Cardiac fibroblast (primary cell): ENCODE data around the gene LBR.
"Not testable (repeated sequence)": the region's sequence is repeated elsewhere in the genome, so short reads cannot be mapped to it uniquely, and the experiment has no call there.

ENCODE experiments used
- DNase-seq, 2 donors: peaks; one replicate each; pipeline versions ENCODE4 v3.0.0 to v3.0.0-alpha.2; 2010; ENCODE audit warnings: low read depth in 2 of 2
- H3K4me3 ChIP-seq, 2 donors: replicated peaks in 1 of 2; 1 replicate in 1 of 2; 2 replicates in 1 of 2; pipeline ENCODE4 v1.5.1; 2011; ENCODE audit warnings: low read depth in 2 of 2, low read length in 2 of 2, mild to moderate bottlenecking in 2 of 2, moderate library complexity in 1 of 2
- TF ChIP-seq, protein P1 (sequence below): IDR thresholded peaks from one replicate; pipeline ENCODE4 v1.5.1; 2011; ENCODE audit warnings: low read depth, mild to moderate bottlenecking, low read length, inconsistent platforms

Gene LBR

DNA sequence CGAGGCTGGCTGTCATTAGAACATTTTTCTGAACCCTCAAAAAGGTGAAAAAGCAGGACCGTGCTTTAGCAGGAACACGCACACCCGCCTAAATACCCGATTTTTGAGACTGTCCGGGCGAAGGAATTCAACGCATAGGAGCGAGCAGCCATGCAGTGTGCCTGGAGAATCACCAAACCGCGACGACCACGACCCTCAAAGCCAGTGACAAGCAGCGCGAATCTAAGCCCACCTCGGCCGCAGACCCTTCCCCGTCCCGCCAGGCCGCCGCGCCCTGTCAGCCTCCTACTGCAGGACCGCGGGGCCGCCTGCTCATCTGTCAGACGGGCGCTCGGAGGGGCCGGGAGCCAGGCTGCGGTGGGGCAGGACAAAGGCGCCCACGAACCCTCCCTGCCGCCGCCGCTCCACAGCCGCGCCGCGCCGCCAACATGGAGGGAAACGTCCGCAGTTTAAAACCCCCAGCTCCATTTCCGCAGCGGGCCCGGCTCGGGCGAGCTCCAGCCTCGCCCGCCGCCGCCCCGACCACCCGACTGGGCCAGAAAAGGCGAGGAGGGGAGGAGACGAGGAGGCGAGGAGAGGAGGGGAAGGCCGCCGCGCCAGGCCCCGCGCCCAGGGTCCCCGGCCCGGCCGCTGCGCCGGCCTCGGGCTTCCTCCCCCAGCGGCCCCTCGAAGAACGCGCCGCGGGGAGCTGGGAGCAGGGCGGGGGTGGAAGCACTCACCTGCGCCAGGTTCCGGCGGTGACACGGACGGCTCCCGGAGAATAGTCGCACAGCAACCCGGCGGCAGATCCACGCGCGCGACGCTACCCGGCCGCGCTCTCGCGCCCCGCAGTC, at the start of gene LBR:
LBR (minus strand) TSS at position 804 of the 833 bp plus-strand sequence. CDS start 3,963 bp downstream, outside the sequence.
- H3K4me3 ChIP-seq = peak within 1 kb of the TSS; percentile 81 to 84
- TF ChIP-seq, protein P1, sequence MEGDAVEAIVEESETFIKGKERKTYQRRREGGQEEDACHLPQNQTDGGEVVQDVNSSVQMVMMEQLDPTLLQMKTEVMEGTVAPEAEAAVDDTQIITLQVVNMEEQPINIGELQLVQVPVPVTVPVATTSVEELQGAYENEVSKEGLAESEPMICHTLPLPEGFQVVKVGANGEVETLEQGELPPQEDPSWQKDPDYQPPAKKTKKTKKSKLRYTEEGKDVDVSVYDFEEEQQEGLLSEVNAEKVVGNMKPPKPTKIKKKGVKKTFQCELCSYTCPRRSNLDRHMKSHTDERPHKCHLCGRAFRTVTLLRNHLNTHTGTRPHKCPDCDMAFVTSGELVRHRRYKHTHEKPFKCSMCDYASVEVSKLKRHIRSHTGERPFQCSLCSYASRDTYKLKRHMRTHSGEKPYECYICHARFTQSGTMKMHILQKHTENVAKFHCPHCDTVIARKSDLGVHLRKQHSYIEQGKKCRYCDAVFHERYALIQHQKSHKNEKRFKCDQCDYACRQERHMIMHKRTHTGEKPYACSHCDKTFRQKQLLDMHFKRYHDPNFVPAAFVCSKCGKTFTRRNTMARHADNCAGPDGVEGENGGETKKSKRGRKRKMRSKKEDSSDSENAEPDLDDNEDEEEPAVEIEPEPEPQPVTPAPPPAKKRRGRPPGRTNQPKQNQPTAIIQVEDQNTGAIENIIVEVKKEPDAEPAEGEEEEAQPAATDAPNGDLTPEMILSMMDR = no peak
- DNase-seq = peak; percentile 33 to 41

DNA sequence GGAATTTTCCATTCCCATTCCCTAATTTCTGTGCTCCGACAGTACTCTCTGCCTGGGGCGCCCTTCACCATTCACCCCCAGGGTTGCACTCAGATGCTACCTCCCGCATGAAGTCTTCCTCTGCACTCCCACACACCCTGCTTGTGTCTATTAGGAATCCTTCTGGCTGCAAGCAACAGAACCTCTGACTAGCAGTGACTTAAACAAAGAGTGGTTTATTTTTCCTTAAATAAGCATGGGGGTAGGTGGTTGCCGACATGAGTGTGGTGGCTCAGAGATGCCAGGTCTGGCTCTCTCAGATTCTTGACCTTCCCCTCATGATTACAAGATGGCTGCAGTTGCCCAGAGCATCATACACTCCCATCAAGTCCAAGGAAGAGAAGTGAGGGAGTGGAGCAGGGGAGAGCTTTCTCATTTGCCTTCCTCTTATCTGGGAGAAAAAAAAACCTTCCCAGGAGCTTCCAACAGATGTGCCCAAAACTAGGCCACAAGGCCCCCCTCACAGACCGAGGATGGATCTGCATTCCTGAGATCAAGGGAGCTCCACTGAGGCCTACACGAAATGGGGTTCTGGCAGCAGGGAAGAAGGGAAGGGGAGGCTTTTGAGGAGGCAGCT, 49.6 kb upstream of the LBR start:
- no peak overlapping the region for H3K4me3 ChIP-seq
- TF ChIP-seq, protein P1 = no peak
- no peak for DNase-seq

DNA sequence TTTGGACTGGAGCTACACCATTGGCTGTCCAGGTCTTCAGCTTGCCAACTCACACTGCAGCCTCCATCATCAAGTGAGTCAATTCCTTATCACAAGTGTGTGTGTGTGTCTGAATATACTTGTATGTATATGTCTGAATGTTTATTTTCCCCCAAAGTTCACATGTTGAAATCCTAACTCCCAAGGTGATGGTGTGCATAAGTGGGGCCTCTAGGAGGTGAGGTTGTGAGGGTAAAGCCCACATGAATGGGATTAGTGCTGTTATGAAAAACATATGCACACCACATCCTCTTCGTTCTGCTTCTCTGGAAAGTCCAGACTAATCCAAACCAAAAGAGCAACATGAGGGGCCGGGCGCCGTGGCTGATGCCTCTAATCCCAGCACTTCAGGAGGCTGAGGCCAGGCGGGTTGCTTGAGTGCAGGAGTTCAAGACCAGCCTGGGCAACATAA, 48.7 kb upstream of the LBR start:
- no peak for DNase-seq
- H3K4me3 ChIP-seq = no peak overlapping the region
- TF ChIP-seq, protein P1 = no peak

- H3K4me3 ChIP-seq = no peak overlapping the region
- DNase-seq = no peak
- TF ChIP-seq, protein P1 = no peak
Observed at GRCh38 chr1:225476100-225476511, 48.3 kb upstream of the LBR start.

- DNase-seq = peak; percentile 67 to 73
- peak overlapping the region in 1 of 2 donors; percentile 14 for H3K4me3 ChIP-seq
- TF ChIP-seq, protein P1 = peak; percentile 92
Observed at GRCh38 chr1:225474986-225475820, 47.4 kb upstream of the LBR start.

GRCh38 chr1:225474439-225474985, 46.7 kb upstream of the LBR start:
- H3K4me3 ChIP-seq = no peak overlapping the region
- no peak for DNase-seq
- TF ChIP-seq, protein P1 = no peak

- DNase-seq, H3K4me3 ChIP-seq: not testable (repeated sequence)
Observed at GRCh38 chr1:225473676-225474438, 46.0 kb upstream of the LBR start.

GRCh38 chr1:225473266-225473665, 45.4 kb upstream of the LBR start:
- not testable (repeated sequence) for H3K4me3 ChIP-seq, DNase-seq
